ENCODE results near the gene YY1.

GRCh38 chr14:100296106-100296651, 57.2 kb downstream of the YY1 start:
- TF ChIP-seq, protein P1, sequence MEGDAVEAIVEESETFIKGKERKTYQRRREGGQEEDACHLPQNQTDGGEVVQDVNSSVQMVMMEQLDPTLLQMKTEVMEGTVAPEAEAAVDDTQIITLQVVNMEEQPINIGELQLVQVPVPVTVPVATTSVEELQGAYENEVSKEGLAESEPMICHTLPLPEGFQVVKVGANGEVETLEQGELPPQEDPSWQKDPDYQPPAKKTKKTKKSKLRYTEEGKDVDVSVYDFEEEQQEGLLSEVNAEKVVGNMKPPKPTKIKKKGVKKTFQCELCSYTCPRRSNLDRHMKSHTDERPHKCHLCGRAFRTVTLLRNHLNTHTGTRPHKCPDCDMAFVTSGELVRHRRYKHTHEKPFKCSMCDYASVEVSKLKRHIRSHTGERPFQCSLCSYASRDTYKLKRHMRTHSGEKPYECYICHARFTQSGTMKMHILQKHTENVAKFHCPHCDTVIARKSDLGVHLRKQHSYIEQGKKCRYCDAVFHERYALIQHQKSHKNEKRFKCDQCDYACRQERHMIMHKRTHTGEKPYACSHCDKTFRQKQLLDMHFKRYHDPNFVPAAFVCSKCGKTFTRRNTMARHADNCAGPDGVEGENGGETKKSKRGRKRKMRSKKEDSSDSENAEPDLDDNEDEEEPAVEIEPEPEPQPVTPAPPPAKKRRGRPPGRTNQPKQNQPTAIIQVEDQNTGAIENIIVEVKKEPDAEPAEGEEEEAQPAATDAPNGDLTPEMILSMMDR (IDR thresholded peaks at IDR 0.05; ENCODE audit: low read depth, low read length), result no peak
- no peak for TF ChIP-seq POLR2A (IDR thresholded peaks at IDR 0.05; ENCODE audit: extremely low read depth, insufficient read length)
